Hepatocyte (in vitro differentiated cells): Measurements from ENCODE around the gene TIGD1. TPM values are rescaled to one million over a fixed set of nuclear protein-coding genes. Genes with fewer than 3 reads are reported as not detected.

Experiments
- DNase-seq: peaks from one replicate; pipeline ENCODE4 v3.0.0-alpha.2; 2016; ENCODE audit warnings: low spot score
- H2AFZ ChIP-seq: fragments of 200-600 bp; sonication (generic); 2 replicates; pipeline ENCODE4 v1.6.0; 2016; ENCODE audit warnings: antibody characterized with exemption, mild to moderate bottlenecking
- H3K27ac ChIP-seq: fragments of 200-600 bp; sonication (generic); 2 replicates; pipeline ENCODE4 v1.5.1; 2016; ENCODE audit warnings: mild to moderate bottlenecking
- H3K27me3 ChIP-seq: fragments of 200-600 bp; sonication (generic); 2 replicates; pipeline ENCODE4 v1.6.1; 2016
- H3K36me3 ChIP-seq: fragments of 200-600 bp; sonication (generic); replicated peaks from 2 replicates; pipeline ENCODE4 v1.5.1; 2016; ENCODE audit warnings: low read depth; ENCODE audit not compliant: insufficient read depth
- H3K4me1 ChIP-seq: fragments of 200-600 bp; sonication (generic); 2 replicates; pipeline ENCODE4 v1.5.1; 2016; ENCODE audit warnings: mild to moderate bottlenecking, moderate library complexity; ENCODE audit not compliant: insufficient read depth
- H3K4me2 ChIP-seq: fragments of 200-600 bp; sonication (generic); 2 replicates; pipeline ENCODE4 v1.6.0; 2016
- H3K4me3 ChIP-seq: fragments of 200-600 bp; sonication (generic); 2 replicates; pipeline ENCODE4 v1.5.1; 2016; ENCODE audit warnings: mild to moderate bottlenecking
- H3K79me2 ChIP-seq: fragments of 200-600 bp; sonication (generic); 2 replicates; pipeline ENCODE4 v1.6.0; 2017; ENCODE audit warnings: mild to moderate bottlenecking
- H3K9me2 ChIP-seq: fragments of 200-600 bp; sonication (generic); replicated peaks from 2 replicates; pipeline ENCODE4 v1.6.0; 2017; ENCODE audit warnings: mild to moderate bottlenecking; ENCODE audit not compliant: insufficient read depth
- H3K9me3 ChIP-seq: fragments of 200-600 bp; sonication (generic); 2 replicates; pipeline ENCODE4 v1.5.1; 2016; ENCODE audit warnings: low read depth, mild to moderate bottlenecking
- H4K20me1 ChIP-seq: fragments of 200-600 bp; sonication (generic); 2 replicates; pipeline ENCODE4 v1.6.0; 2016; ENCODE audit warnings: mild to moderate bottlenecking; ENCODE audit not compliant: insufficient read depth, poor library complexity, severe bottlenecking
- CTCF ChIP-seq: fragments of 200-600 bp; sonication (generic); IDR thresholded peaks from 2 replicates; pipeline ENCODE4 v1.5.1; 2016; ENCODE audit warnings: antibody characterized with exemption, mild to moderate bottlenecking; ENCODE audit not compliant: poor library complexity
- EZH2 ChIP-seq: fragments of 200-600 bp; sonication (generic); IDR thresholded peaks from 2 replicates; pipeline ENCODE4 v1.6.1; 2016; ENCODE audit warnings: antibody characterized with exemption, mild to moderate bottlenecking, borderline replicate concordance
- EZH2phosphoT487 ChIP-seq: fragments of 200-600 bp; sonication (generic); IDR thresholded peaks from one replicate; pipeline ENCODE4 v1.6.1; 2018; ENCODE audit warnings: antibody characterized with exemption, mild to moderate bottlenecking, low read depth, moderate library complexity; ENCODE audit not compliant: unreplicated experiment, severe bottlenecking
- WGBS: methylation state at CpG from one replicate; pipeline ENCODE4 v1.1.6; 2016; ENCODE audit warnings: low lambda C conversion rate; ENCODE audit errors: missing lambda C conversion rate; 5-methylcytosine and 5-hydroxymethylcytosine counted together
- polyA plus RNA-seq: library from polyadenylated mRNA; unstranded; fragments of >200 nt; fragmentation: Nextera tagmentation; extraction: Ambion mirVana; gene quantifications from 2 replicates; pipeline ENCODE4 v1.2.1, GENCODE V29; 2016
- total RNA-seq: library from RNA; depleted of rRNA; stranded (reverse); fragments of >200 nt; gene quantifications from 2 replicates; pipeline ENCODE4 v1.2.3, GENCODE V29; 2014

Gene TIGD1
- total and polyA plus RNA-seq, 2 experiments from 2014 or later = 6.2 to 9.1 TPM

- peaks cover 40% of the 10 kb centered on the region for H3K27me3 ChIP-seq
- 94% methylated on average over 13 of the region's 14 CpGs for WGBS
- no peak for TF ChIP-seq CTCF
- no peak for TF ChIP-seq EZH2
- no peak for TF ChIP-seq EZH2phosphoT487
- no peaks in the 10 kb centered on the region for H3K9me3 ChIP-seq
- H3K36me3 ChIP-seq = no peaks in the 10 kb centered on the region
- H4K20me1 ChIP-seq = no peaks in the 10 kb centered on the region
- no peak overlapping the region for H3K4me3 ChIP-seq
- no peak overlapping the region for H3K27ac ChIP-seq
- no peak for DNase-seq
- H2AFZ ChIP-seq = no peak overlapping the region
- H3K9me2 ChIP-seq = no peaks in the 10 kb centered on the region
- H3K79me2 ChIP-seq = no peaks in the 10 kb centered on the region
- H3K4me1 ChIP-seq = peaks cover 10% of the 10 kb centered on the region
- H3K4me2 ChIP-seq = no peak overlapping the region
These were observed 25.2 kb downstream of the TIGD1 start for GRCh38 chr2:232525199-232525598.

GRCh38 chr2:232524771-232525170 lies 25.6 kb downstream of the TIGD1 start:
- H3K79me2 ChIP-seq = no peaks in the 10 kb centered on the region
- no peak overlapping the region for H3K4me2 ChIP-seq
- H3K4me3 ChIP-seq = no peak overlapping the region
- H4K20me1 ChIP-seq = no peaks in the 10 kb centered on the region
- WGBS = 71% methylated on average over 3 of the region's 6 CpGs
- H3K4me1 ChIP-seq = peaks cover 10% of the 10 kb centered on the region
- no peaks in the 10 kb centered on the region for H3K9me2 ChIP-seq
- no peak overlapping the region for H2AFZ ChIP-seq
- no peaks in the 10 kb centered on the region for H3K36me3 ChIP-seq
- TF ChIP-seq CTCF (no peak), EZH2phosphoT487 (no peak), EZH2 (no peak)
- H3K27ac ChIP-seq = no peak overlapping the region
- H3K27me3 ChIP-seq = peaks cover 40% of the 10 kb centered on the region
- H3K9me3 ChIP-seq = no peaks in the 10 kb centered on the region
- no peak for DNase-seq

DNA sequence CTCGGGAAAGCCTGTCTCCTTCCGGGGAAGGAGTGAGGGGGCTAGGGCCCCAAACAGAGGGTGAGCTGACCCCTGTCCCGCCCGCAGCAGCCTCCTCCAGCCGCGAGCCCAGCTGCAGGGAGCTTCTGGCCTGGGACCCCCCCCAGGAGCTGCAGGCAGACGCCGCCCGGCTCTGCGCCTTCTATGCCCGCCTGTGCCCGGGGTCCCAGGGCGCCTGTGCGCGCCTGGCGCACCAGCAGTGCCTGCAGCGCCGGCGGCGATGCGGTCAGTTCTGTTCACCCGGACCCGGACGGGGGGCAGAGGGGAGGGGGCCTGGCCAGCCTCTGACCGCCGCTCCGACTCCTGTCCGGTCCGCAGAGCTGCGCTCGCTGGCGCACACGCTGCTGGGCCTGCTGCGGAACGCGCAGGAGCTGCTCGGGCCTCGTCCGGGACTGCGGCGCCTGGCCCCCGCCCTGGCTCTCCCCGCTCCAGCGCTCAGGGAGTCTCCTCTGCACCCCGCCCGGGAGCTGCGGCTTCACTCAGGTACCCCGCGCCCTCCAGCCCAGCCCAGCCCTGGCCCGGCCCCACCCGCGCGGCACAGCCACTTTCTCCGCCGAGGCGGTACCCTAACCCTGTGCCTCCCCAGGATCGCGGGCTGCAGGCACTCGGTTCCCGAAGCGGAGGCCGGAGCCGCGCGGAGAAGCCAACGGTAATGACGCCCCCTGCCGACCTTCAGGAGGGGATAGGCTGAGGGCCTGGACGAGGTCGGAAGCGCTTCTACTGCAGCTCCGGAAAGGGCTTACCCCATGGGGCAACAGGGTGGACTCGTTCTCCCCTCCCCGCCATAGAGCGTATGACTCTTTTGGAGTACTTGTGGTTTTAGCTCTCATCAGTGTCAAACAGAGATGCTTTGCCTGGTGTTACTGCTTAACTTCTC lies 26.4 kb downstream of the TIGD1 start:
- H3K27ac ChIP-seq = no peak overlapping the region
- H3K36me3 ChIP-seq = no peaks in the 10 kb centered on the region
- no peaks in the 10 kb centered on the region for H3K79me2 ChIP-seq
- WGBS = 3% methylated on average over 36 of the region's 75 CpGs
- TF ChIP-seq EZH2phosphoT487 (no peak), EZH2 (peak; percentile 76), CTCF (peak; percentile 41)
- no peaks in the 10 kb centered on the region for H4K20me1 ChIP-seq
- H3K4me3 ChIP-seq = peak overlapping the region; percentile 20
- no peaks in the 10 kb centered on the region for H3K9me3 ChIP-seq
- peaks cover 10% of the 10 kb centered on the region for H3K4me1 ChIP-seq
- DNase-seq = peak; percentile 71
- H3K9me2 ChIP-seq = no peaks in the 10 kb centered on the region
- peak overlapping the region; percentile 90 for H3K4me2 ChIP-seq
- peaks cover 40% of the 10 kb centered on the region for H3K27me3 ChIP-seq
- no peak overlapping the region for H2AFZ ChIP-seq
